ENCODE results near the gene MYG1.

MYG1 gene

GRCh38 chr12:53324779-53325510 lies 25.4 kb downstream of the MYG1 start (continued):
- TF ChIP-seq CTCF (tag by site-specific recombination; IDR thresholded peaks at IDR 0.05) (peak; percentile 95), ZSCAN18 (tag by site-specific recombination; IDR thresholded peaks at IDR 0.05) (no peak), ZNF324 (tag by site-specific recombination; IDR thresholded peaks at IDR 0.05) (peak; percentile 70; the same call in 1 of the 2 replicates), ZEB2 (tag by site-specific recombination; IDR thresholded peaks at IDR 0.05) (peak; percentile 97), ZNF529 (tag by site-specific recombination; IDR thresholded peaks at IDR 0.05; ENCODE audit: insufficient replicate concordance) (no peak), PRDM6 (tag by site-specific recombination; IDR thresholded peaks at IDR 0.05) (peak; percentile 23; the same call in 1 of the 2 replicates), GLIS2 (tag by site-specific recombination; IDR thresholded peaks at IDR 0.05) (peak; percentile 91), ZNF76 (tag by site-specific recombination; IDR thresholded peaks at IDR 0.05; ENCODE audit: borderline replicate concordance, low read depth) (peak; percentile 75; the same call in 1 of the 2 replicates), ZNF701 (tag by site-specific recombination; IDR thresholded peaks at IDR 0.05) (no peak), MEIS1 (CRISPR knock-in tag; IDR thresholded peaks at IDR 0.05; ENCODE audit: borderline replicate concordance) (no peak), ZBTB21 (tag by site-specific recombination; IDR thresholded peaks at IDR 0.05) (no peak), ZNF18 (tag by site-specific recombination; IDR thresholded peaks at IDR 0.05) (no peak), ZNF398 (tag by site-specific recombination; IDR thresholded peaks at IDR 0.05) (0 out of 2 replicates have a peak, but pooled peaks have one; percentile 17), ZNF24 (tag by site-specific recombination; IDR thresholded peaks at IDR 0.05) (peak; percentile 51; the same call in 1 of the 2 replicates), ZNF791 (tag by site-specific recombination; IDR thresholded peaks at IDR 0.05) (no peak), ZNF692 (tag by site-specific recombination; IDR thresholded peaks at IDR 0.05) (peak; percentile 94), BCL11B (tag by site-specific recombination; IDR thresholded peaks at IDR 0.05; ENCODE audit: low read depth) (peak; percentile 64; the same call in 1 of the 2 replicates), ZNF555 (tag by site-specific recombination; conservative IDR thresholded peaks at IDR 0.05) (no peak), ZNF26 (tag by site-specific recombination; IDR thresholded peaks at IDR 0.05) (no peak), ZNF530 (tag by site-specific recombination; IDR thresholded peaks at IDR 0.05; ENCODE audit: low read depth) (no peak), ZNF19 (tag by site-specific recombination; IDR thresholded peaks at IDR 0.05; ENCODE audit: low read depth) (no peak), PRDM10 (tag by site-specific recombination; IDR thresholded peaks at IDR 0.05) (peak; percentile 71), ZFP41 (tag by site-specific recombination; IDR thresholded peaks at IDR 0.05; ENCODE audit: borderline replicate concordance) (no peak)

Data from HEK293 (cell line).